Skeletal muscle tissue (tissue), 4 donors: ENCODE measurements around the gene ACCSL. TPM values are rescaled to one million over a fixed set of nuclear protein-coding genes. Genes with fewer than 3 reads are reported as not detected.

Experiments
- H3K27ac ChIP-seq: one replicate; pipeline ENCODE4 v1.7.0; 2013; ENCODE audit warnings: mild to moderate bottlenecking, low read depth, low read length, inconsistent platforms
- H3K27me3 ChIP-seq, 3 donors: one replicate each; pipeline ENCODE4 v1.7.0; 2013; ENCODE audit warnings: low read length in 3 of 3; ENCODE audit not compliant: control insufficient read depth in 3 of 3, insufficient read depth in 3 of 3
- H3K36me3 ChIP-seq, 3 donors: one replicate each; pipeline ENCODE4 v1.7.0; 2013; ENCODE audit warnings: low read length in 3 of 3; ENCODE audit not compliant: control insufficient read depth in 3 of 3, insufficient read depth in 3 of 3
- H3K4me1 ChIP-seq, 3 donors: one replicate each; pipeline ENCODE4 v1.7.0; 2013; ENCODE audit warnings: low read length in 3 of 3, mild to moderate bottlenecking in 3 of 3; ENCODE audit not compliant: control insufficient read depth in 3 of 3, insufficient read depth in 3 of 3
- H3K4me3 ChIP-seq, 3 donors: one replicate each; pipeline ENCODE4 v1.7.0; 2013; ENCODE audit warnings: low read length in 3 of 3
- H3K9ac ChIP-seq, 3 donors: one replicate each; pipeline ENCODE4 v1.7.0; 2013; ENCODE audit warnings: low read length in 3 of 3, mild to moderate bottlenecking in 3 of 3, moderate library complexity in 2 of 3, low read depth in 1 of 3
- H3K9me3 ChIP-seq, 3 donors: one replicate each; pipeline ENCODE4 v1.7.0; 2013; ENCODE audit warnings: low read length in 3 of 3; ENCODE audit not compliant: control insufficient read depth in 3 of 3
- total RNA-seq: library from RNA; depleted of rRNA; stranded (reverse); fragments of >200 nt; gene quantifications from one replicate; pipeline ENCODE4 v1.2.3, GENCODE V29; 2014
- donor health status: Osteomylitis.

ACCSL gene
- total RNA-seq, 1 donor from 2014 or later = not detected

- Histone ChIP-seq H3K4me1 (peaks cover 7 to 22% (median 19%) of the 10 kb centered on the region in 3 donors), H3K9ac (no peak overlapping the region), H3K9me3 (peaks cover 0 to 2% (median 0%) of the 10 kb centered on the region in 3 donors), H3K4me3 (no peak overlapping the region), H3K36me3 (no peaks in the 10 kb centered on the region), H3K27ac (no peak overlapping the region), H3K27me3 (no peaks in the 10 kb centered on the region)
These were observed 30.2 kb upstream of the ACCSL start for GRCh38 chr11:44017443-44018126.

GRCh38 chr11:44018127-44018521 is 29.7 kb upstream of the ACCSL start:
- Histone ChIP-seq H3K36me3 (no peaks in the 10 kb centered on the region), H3K9me3 (peaks cover 0 to 3% (median 0%) of the 10 kb centered on the region in 3 donors), H3K4me3 (no peak overlapping the region), H3K27ac (no peak overlapping the region), H3K4me1 (peaks cover 7 to 22% (median 19%) of the 10 kb centered on the region in 3 donors), H3K9ac (no peak overlapping the region), H3K27me3 (no peaks in the 10 kb centered on the region)

GRCh38 chr11:44018829-44019228 is 29.0 kb upstream of the ACCSL start:
- Histone ChIP-seq H3K27me3 (no peaks in the 10 kb centered on the region), H3K4me1 (peaks cover 7 to 22% (median 19%) of the 10 kb centered on the region in 3 donors), H3K9ac (no peak overlapping the region), H3K9me3 (peaks cover 0 to 3% (median 0%) of the 10 kb centered on the region in 3 donors), H3K27ac (no peak overlapping the region), H3K4me3 (no peak overlapping the region), H3K36me3 (no peaks in the 10 kb centered on the region)

- Histone ChIP-seq H3K36me3 (no peaks in the 10 kb centered on the region), H3K4me3 (no peak overlapping the region), H3K27ac (no peak overlapping the region), H3K9me3 (peaks cover 0 to 3% (median 0%) of the 10 kb centered on the region in 3 donors), H3K27me3 (no peaks in the 10 kb centered on the region), H3K9ac (no peak overlapping the region), H3K4me1 (no peaks in the 10 kb centered on the region)
These were observed 22.8 kb upstream of the ACCSL start for GRCh38 chr11:44024977-44025376.

- H3K36me3 ChIP-seq = no peaks in the 10 kb centered on the region
- H3K4me1 ChIP-seq = peaks cover 0 to 2% (median under 1%) of the 10 kb centered on the region in 3 donors
- no peak overlapping the region for H3K9ac ChIP-seq
- H3K9me3 ChIP-seq = peaks cover 0 to 3% (median 0%) of the 10 kb centered on the region in 3 donors
- no peak overlapping the region for H3K27ac ChIP-seq
- no peak overlapping the region for H3K4me3 ChIP-seq
- no peaks in the 10 kb centered on the region for H3K27me3 ChIP-seq
These were observed 22.1 kb upstream of the ACCSL start for GRCh38 chr11:44025727-44026126.

- H3K27ac ChIP-seq = no peak overlapping the region
- no peaks in the 10 kb centered on the region for H3K9me3 ChIP-seq
- peaks cover 0 to 11% (median 0%) of the 10 kb centered on the region in 3 donors for H3K27me3 ChIP-seq
- no peaks in the 10 kb centered on the region for H3K36me3 ChIP-seq
- H3K4me1 ChIP-seq = peaks cover 21 to 23% (median 21%) of the 10 kb centered on the region in 3 donors
- H3K9ac ChIP-seq = no peak overlapping the region
- no peak overlapping the region for H3K4me3 ChIP-seq
These were observed 19.4 kb upstream of the ACCSL start for GRCh38 chr11:44028401-44028800.

GRCh38 chr11:44028816-44029506 is 18.8 kb upstream of the ACCSL start:
- Histone ChIP-seq H3K4me3 (no peak overlapping the region), H3K9ac (no peak overlapping the region), H3K27ac (no peak overlapping the region), H3K27me3 (peaks cover 0 to 11% (median 0%) of the 10 kb centered on the region in 3 donors), H3K9me3 (no peaks in the 10 kb centered on the region), H3K4me1 (peaks cover 21 to 26% (median 21%) of the 10 kb centered on the region in 3 donors), H3K36me3 (no peaks in the 10 kb centered on the region)

- Histone ChIP-seq H3K9me3 (no peaks in the 10 kb centered on the region), H3K36me3 (no peaks in the 10 kb centered on the region), H3K4me1 (peaks cover 21 to 26% (median 21%) of the 10 kb centered on the region in 3 donors), H3K27me3 (peaks cover 0 to 11% (median 0%) of the 10 kb centered on the region in 3 donors), H3K27ac (no peak overlapping the region), H3K9ac (no peak overlapping the region), H3K4me3 (no peak overlapping the region)
These were observed 18.3 kb upstream of the ACCSL start for GRCh38 chr11:44029507-44029845.

- Histone ChIP-seq H3K27ac (peak overlapping the region; percentile 66), H3K4me1 (peaks cover 21 to 26% (median 21%) of the 10 kb centered on the region in 3 donors), H3K4me3 (no peak overlapping the region), H3K9me3 (no peaks in the 10 kb centered on the region), H3K36me3 (no peaks in the 10 kb centered on the region), H3K27me3 (peaks cover 0 to 11% (median 0%) of the 10 kb centered on the region in 3 donors), H3K9ac (no peak overlapping the region)
These were observed 17.5 kb upstream of the ACCSL start for GRCh38 chr11:44029977-44030911.
